ENCODE data around the gene FBXO17. TPM values are rescaled to one million over a fixed set of nuclear protein-coding genes. Genes with fewer than 3 reads are reported as not detected.

The FBXO17 gene, protein sequence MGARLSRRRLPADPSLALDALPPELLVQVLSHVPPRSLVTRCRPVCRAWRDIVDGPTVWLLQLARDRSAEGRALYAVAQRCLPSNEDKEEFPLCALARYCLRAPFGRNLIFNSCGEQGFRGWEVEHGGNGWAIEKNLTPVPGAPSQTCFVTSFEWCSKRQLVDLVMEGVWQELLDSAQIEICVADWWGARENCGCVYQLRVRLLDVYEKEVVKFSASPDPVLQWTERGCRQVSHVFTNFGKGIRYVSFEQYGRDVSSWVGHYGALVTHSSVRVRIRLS
- not detected for total RNA-seq

GRCh38 chr19:38975214-38975860 is at the start of gene FBXO17:
FBXO17 (minus strand) TSS chr19:38975742; CDS start chr19:38950319, 25,423 bp downstream.
- Mint-ChIP-seq H3K4me1 (ENCODE audit: low read depth) (peaks cover 24% of the 10 kb centered on the region), H3K27ac (no peak within 1 kb of the TSS), H3K27me3 (peaks cover 25% of the 10 kb centered on the region), H3K4me3 (no peak within 1 kb of the TSS), H3K9me3 (peaks cover 4% of the 10 kb centered on the region), H3K36me3 (no peaks in the 10 kb centered on the region)
- intact Hi-C loops (cut with micrococcal nuclease), result loop anchor here (5.0 to 10.0 kb wide), 3 partner anchors 57 to 548 kb away; partner anchors contain the start of genes FBXO27, PAK4 and RASGRP4
- no peak for DNase-seq
- CTCF ChIA-PET, result interaction anchor here (1.4 to 4.8 kb wide), 3 partner anchors 13 to 460 kb away, joined by 3 to 23 read pairs (median 4); no protein-coding TSS in a partner anchor
- POLR2A ChIA-PET, result no interaction called here

DNA sequence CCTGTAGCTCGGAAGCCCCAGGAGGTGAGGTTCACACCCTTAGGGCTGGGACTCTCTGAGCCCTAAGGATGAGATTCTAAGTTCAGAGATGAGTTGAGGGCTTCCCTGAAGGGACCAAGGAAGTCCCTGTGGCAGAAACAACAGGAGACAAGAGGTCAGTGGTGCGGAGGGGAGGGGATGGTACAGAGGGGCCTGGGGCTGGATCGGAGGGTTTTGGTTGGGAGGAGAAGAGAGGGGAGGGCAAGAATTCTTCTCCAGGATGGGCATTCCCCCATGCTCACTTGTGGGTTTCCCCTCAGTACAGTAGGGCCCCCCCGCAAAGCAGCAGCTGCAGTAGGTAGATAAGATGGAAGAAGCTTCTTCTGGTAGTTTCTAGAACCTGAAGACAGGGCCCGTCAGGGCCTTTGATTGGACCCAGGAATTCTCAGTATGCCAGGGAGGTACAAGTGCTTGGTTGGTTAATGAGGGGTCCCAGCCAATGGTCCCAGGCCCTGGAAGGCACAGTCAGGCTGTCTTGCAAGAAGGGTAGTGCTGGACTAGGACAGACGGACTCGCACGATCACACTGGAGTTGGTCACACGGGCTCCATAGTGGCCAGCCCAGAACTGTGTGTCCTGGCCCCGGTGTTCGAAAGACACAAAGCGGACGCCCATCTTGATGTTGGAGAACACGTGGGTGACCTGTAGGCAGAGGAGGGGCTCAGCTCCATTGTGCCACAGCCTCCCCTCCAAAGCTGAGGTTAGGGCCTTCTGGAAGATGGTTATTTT is 49.5 kb upstream of the FBXO17 start:
- ChIA-PET CTCF (interaction anchor here (0.6 kb wide), 1 partner anchor 28 kb away, joined by 3 read pairs; no protein-coding TSS in a partner anchor), POLR2A (interaction anchor here (0.6 kb wide), 1 partner anchor 190 kb away, joined by 3 read pairs; no protein-coding TSS in a partner anchor)
- Mint-ChIP-seq H3K4me1 (ENCODE audit: low read depth) (peaks cover 3% of the 10 kb centered on the region), H3K36me3 (no peaks in the 10 kb centered on the region), H3K4me3 (no peak overlapping the region), H3K27me3 (peaks cover 6% of the 10 kb centered on the region), H3K9me3 (no peaks in the 10 kb centered on the region), H3K27ac (no peak overlapping the region)
- intact Hi-C loops (cut with micrococcal nuclease), result no loop called here
- DNase-seq, result no peak

- ChIA-PET POLR2A (no interaction called here), CTCF (no interaction called here)
- Mint-ChIP-seq H3K27ac (no peak overlapping the region), H3K36me3 (no peaks in the 10 kb centered on the region), H3K27me3 (peaks cover 14% of the 10 kb centered on the region), H3K4me1 (ENCODE audit: low read depth) (peaks cover 3% of the 10 kb centered on the region), H3K9me3 (no peaks in the 10 kb centered on the region), H3K4me3 (no peak overlapping the region)
- DNase-seq, result no peak
- intact Hi-C loops (cut with micrococcal nuclease), result no loop called here
Measured at GRCh38 chr19:39021063-39021462, 45.5 kb upstream of the FBXO17 start.

- Mint-ChIP-seq H3K27me3 (peaks cover 21% of the 10 kb centered on the region), H3K27ac (no peak overlapping the region), H3K4me3 (no peak overlapping the region), H3K9me3 (no peaks in the 10 kb centered on the region), H3K4me1 (ENCODE audit: low read depth) (peaks cover 3% of the 10 kb centered on the region), H3K36me3 (no peaks in the 10 kb centered on the region)
- no peak for DNase-seq
- POLR2A ChIA-PET, result no interaction called here
- CTCF ChIA-PET, result no interaction called here
- intact Hi-C loops (cut with micrococcal nuclease), result no loop called here
Measured at GRCh38 chr19:39017646-39018045, 42.1 kb upstream of the FBXO17 start.

GRCh38 chr19:39017026-39017425 is 41.5 kb upstream of the FBXO17 start:
- Mint-ChIP-seq H3K36me3 (no peaks in the 10 kb centered on the region), H3K27ac (no peak overlapping the region), H3K27me3 (peaks cover 21% of the 10 kb centered on the region), H3K9me3 (no peaks in the 10 kb centered on the region), H3K4me1 (ENCODE audit: low read depth) (peaks cover 3% of the 10 kb centered on the region), H3K4me3 (no peak overlapping the region)
- intact Hi-C loops (cut with micrococcal nuclease), result no loop called here
- ChIA-PET CTCF (no interaction called here), POLR2A (no interaction called here)
- DNase-seq, result no peak

- no peaks in the 10 kb centered on the region for H3K36me3 Mint-ChIP-seq
- no peaks in the 10 kb centered on the region for H3K9me3 Mint-ChIP-seq
- CTCF ChIA-PET, result no interaction called here
Measured at GRCh38 chr19:39014037-39014436, 38.5 kb upstream of the FBXO17 start.

GRCh38 chr19:39009001-39009400 is 33.5 kb upstream of the FBXO17 start:
- Mint-ChIP-seq H3K27me3 (peaks cover 18% of the 10 kb centered on the region), H3K4me1 (ENCODE audit: low read depth) (peaks cover 4% of the 10 kb centered on the region), H3K36me3 (no peaks in the 10 kb centered on the region), H3K4me3 (no peak overlapping the region), H3K9me3 (no peaks in the 10 kb centered on the region), H3K27ac (no peak overlapping the region)
- intact Hi-C loops (cut with micrococcal nuclease), result no loop called here
- CTCF ChIA-PET, result no interaction called here
- DNase-seq, result no peak
- POLR2A ChIA-PET, result no interaction called here

More at GRCh38 chr19:39014037-39014436, 38.5 kb upstream of the FBXO17 start:
- Mint-ChIP-seq H3K27ac (no peak overlapping the region), H3K4me1 (ENCODE audit: low read depth) (no peaks in the 10 kb centered on the region), H3K27me3 (peaks cover 18% of the 10 kb centered on the region), H3K4me3 (no peak overlapping the region)
- POLR2A ChIA-PET, result no interaction called here
- intact Hi-C loops (cut with micrococcal nuclease), result no loop called here
- DNase-seq, result no peak

DNA sequence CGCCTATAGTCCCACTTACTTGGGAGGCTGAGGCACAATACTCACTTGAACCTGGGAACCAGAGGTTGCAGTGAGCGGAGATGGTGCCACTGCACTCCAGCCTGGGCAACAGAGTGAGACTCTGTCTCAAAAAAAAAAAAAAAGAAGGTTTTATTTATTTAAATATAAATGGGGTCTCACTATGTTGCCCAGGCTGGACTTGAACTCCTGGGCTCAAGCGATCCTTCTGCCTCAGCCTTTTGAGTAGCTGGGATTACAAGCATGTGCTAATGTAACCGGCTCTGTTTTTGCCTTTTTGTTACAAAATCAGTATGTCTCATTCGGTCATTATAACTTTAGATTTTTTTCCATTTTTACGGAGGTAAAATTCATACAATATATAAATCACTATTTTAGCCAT is 32.6 kb upstream of the FBXO17 start:
- H3K27ac Mint-ChIP-seq, result no peak overlapping the region
- peaks cover 4% of the 10 kb centered on the region for H3K4me1 Mint-ChIP-seq (ENCODE audit: low read depth)
- H3K27me3 Mint-ChIP-seq, result peaks cover 21% of the 10 kb centered on the region
- H3K4me3 Mint-ChIP-seq, result no peak overlapping the region
- CTCF ChIA-PET, result interaction anchor here (0.6 to 1.3 kb wide), 2 partner anchors 29 to 46 kb away, joined by 3 to 4 read pairs; no protein-coding TSS in a partner anchor
- H3K9me3 Mint-ChIP-seq, result no peaks in the 10 kb centered on the region
- POLR2A ChIA-PET, result no interaction called here
- intact Hi-C loops (cut with micrococcal nuclease), result no loop called here
- H3K36me3 Mint-ChIP-seq, result no peaks in the 10 kb centered on the region
- DNase-seq, result no peak

DNA sequence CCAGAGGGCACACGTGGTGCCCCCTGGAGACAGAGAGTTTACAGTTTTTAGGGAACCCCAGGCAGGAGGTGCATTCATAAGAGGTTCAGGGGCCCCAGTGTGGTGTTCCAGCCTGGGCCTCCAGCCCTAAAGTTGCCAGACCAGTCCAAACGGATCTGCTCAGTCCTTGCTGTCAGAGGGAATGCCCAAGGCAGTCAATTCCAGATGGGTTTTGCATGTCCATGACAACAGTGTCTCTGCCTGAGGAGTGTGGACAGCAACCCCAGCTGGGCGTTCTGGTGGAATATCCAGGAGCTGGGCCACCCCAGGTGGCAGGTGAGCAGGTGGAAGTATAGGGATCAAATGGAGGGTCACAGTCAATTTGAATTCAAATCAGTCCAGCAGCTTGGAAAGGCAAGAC is 31.6 kb upstream of the FBXO17 start:
- Mint-ChIP-seq H3K36me3 (no peaks in the 10 kb centered on the region), H3K4me1 (ENCODE audit: low read depth) (peaks cover 4% of the 10 kb centered on the region), H3K27ac (no peak overlapping the region), H3K27me3 (peaks cover 22% of the 10 kb centered on the region), H3K9me3 (no peaks in the 10 kb centered on the region), H3K4me3 (no peak overlapping the region)
- intact Hi-C loops (cut with micrococcal nuclease), result no loop called here
- no peak for DNase-seq
- POLR2A ChIA-PET, result no interaction called here
- CTCF ChIA-PET, result interaction anchor here (1.3 kb wide), 1 partner anchor 45 kb away, joined by 4 read pairs; no protein-coding TSS in a partner anchor

DNA sequence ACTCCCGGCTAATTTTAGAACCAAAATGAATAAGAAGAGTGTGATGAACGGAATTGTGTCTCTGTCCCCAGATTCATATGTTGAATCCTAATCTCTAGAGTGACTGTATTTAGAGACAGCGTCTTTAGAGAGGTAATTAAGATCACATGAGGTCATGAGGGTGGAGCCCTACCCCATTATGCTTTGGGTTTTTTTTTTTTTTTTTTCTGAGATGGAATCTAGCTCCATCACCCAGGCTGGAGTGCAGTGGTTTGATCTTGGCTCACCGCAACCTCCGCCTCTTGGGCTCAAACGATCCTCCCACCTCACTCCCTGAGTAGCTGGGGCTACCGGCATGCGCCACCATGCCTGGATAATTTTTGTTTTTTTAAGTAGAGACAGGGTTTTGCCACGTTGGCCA is 28.9 kb upstream of the FBXO17 start:
- no peak for DNase-seq
- H3K27ac Mint-ChIP-seq, result no peak overlapping the region
- no peak overlapping the region for H3K4me3 Mint-ChIP-seq
- ChIA-PET CTCF (interaction anchor here (0.6 kb wide), 1 partner anchor 49 kb away, joined by 5 read pairs; no protein-coding TSS in a partner anchor), POLR2A (interaction anchor here (0.5 kb wide), 1 partner anchor 62 kb away, joined by 3 read pairs; no protein-coding TSS in a partner anchor)
- intact Hi-C loops (cut with micrococcal nuclease), result no loop called here
- H3K4me1 Mint-ChIP-seq (ENCODE audit: low read depth), result peaks cover 4% of the 10 kb centered on the region
- H3K9me3 Mint-ChIP-seq, result no peaks in the 10 kb centered on the region
- H3K27me3 Mint-ChIP-seq, result peaks cover 22% of the 10 kb centered on the region
- no peaks in the 10 kb centered on the region for H3K36me3 Mint-ChIP-seq

DNA sequence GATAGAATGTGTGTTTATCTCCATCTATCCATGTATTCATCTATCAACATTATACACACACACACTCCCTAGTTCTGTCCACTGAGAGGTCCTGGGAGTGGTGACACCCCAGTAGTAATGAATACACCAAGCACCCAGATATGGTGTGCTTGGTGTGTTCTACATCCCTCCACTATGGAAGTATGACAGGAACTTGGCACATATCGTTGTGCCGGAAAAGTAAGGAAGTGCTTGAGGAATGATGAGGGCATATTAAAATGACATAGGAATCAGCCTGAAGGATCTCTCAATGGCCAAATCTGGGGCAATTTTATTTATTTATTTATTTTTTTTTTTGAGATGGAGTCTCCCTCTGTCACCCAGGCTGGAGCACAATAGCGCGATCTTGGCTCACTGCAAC is 28.3 kb upstream of the FBXO17 start:
- Mint-ChIP-seq H3K4me1 (ENCODE audit: low read depth) (peaks cover 4% of the 10 kb centered on the region), H3K27ac (no peak overlapping the region), H3K27me3 (peaks cover 24% of the 10 kb centered on the region), H3K9me3 (no peaks in the 10 kb centered on the region), H3K4me3 (no peak overlapping the region), H3K36me3 (no peaks in the 10 kb centered on the region)
- no peak for DNase-seq
- ChIA-PET POLR2A (no interaction called here), CTCF (no interaction called here)
- intact Hi-C loops (cut with micrococcal nuclease), result no loop called here

- Mint-ChIP-seq H3K4me3 (no peak overlapping the region), H3K27me3 (peaks cover 21% of the 10 kb centered on the region), H3K36me3 (no peaks in the 10 kb centered on the region), H3K4me1 (ENCODE audit: low read depth) (peaks cover 4% of the 10 kb centered on the region), H3K27ac (no peak overlapping the region), H3K9me3 (no peaks in the 10 kb centered on the region)
- POLR2A ChIA-PET, result no interaction called here
- no peak for DNase-seq
- intact Hi-C loops (cut with micrococcal nuclease), result no loop called here
- CTCF ChIA-PET, result no interaction called here
Measured at GRCh38 chr19:39003188-39003587, 27.6 kb upstream of the FBXO17 start.
